NT2/D1 (cell line): ENCODE data around the gene KCNH1.

Experiments used
- SUZ12 ChIP-seq: IDR thresholded peaks from 2 replicates; pipeline ENCODE4 v1.6.1; 2011; ENCODE audit not compliant: insufficient read length, insufficient read depth; ENCODE audit errors: extremely low read depth
- YY1 ChIP-seq: IDR thresholded peaks from 2 replicates; pipeline ENCODE4 v1.6.1; 2011; ENCODE audit not compliant: insufficient read length, insufficient read depth

DNA sequence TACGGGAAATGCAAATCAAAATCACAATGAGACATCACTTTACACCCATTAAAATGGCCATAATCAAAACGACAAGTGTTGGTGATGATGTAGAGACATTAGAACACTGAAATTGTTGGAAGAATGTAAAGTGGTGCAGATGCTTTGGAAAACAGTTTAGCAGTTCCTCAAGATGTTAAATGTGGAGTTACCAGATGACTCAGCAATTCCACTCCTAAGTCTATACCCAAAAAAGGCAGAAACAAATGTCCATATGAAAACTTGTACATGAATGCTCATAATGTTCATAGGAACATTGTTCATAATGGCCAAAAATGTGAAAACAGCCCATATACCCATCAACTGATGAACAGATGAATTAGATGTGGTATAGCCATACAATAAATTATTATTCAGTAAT lies 267.4 kb downstream of the KCNH1 start:
- TF ChIP-seq YY1 (no peak), SUZ12 (no peak)
